SK-N-SH treated with all-trans-retinoic acid at 6 μM for 48 hours (cell line): ENCODE data around the gene COL6A2.

Source experiments
- ATAC-seq: fragments of 200-7000 bp; cut with Tn5 transposase; 3 replicates; pipeline ENCODE4 v1.9.1; 2020; ENCODE audit warnings: mild to moderate bottlenecking, moderate library complexity
- ARNTL ChIP-seq: fragments of 450-650 bp; formaldehyde crosslinking; IDR thresholded peaks from 2 replicates; pipeline ENCODE4 v1.5.0; 2020; ENCODE audit warnings: low read depth, mild to moderate bottlenecking, moderate library complexity, borderline replicate concordance
- BACH2 ChIP-seq: fragments of 250-450 bp; sonication (Bioruptor Pico); IDR thresholded peaks from 2 replicates; pipeline ENCODE4 v1.9.0; 2021; ENCODE audit warnings: mild to moderate bottlenecking, borderline replicate concordance
- CSDC2 ChIP-seq: fragments of 250-450 bp; sonication (Bioruptor Pico); IDR thresholded peaks from 2 replicates; pipeline ENCODE4 v1.5.0; 2020; ENCODE audit warnings: mild to moderate bottlenecking, moderate library complexity
- ESRRG ChIP-seq: fragments of 250-450 bp; sonication (Bioruptor Pico); IDR thresholded peaks from 2 replicates; pipeline ENCODE4 v1.6.1; 2021; ENCODE audit warnings: mild to moderate bottlenecking
- GLIS3 ChIP-seq: fragments of 250-450 bp; sonication (Bioruptor Pico); IDR thresholded peaks from 2 replicates; pipeline ENCODE4 v1.5.0; 2020; ENCODE audit warnings: mild to moderate bottlenecking, moderate library complexity
- OSR1 ChIP-seq: fragments of 250-450 bp; sonication (Bioruptor Pico); IDR thresholded peaks from 2 replicates; pipeline ENCODE4 v1.8.0; 2022; ENCODE audit warnings: moderate library complexity, mild to moderate bottlenecking, inconsistent platforms
- PPARA ChIP-seq: fragments of 250-450 bp; sonication (Bioruptor Pico); IDR thresholded peaks from 2 replicates; pipeline ENCODE4 v1.5.0; 2020; ENCODE audit warnings: mild to moderate bottlenecking, borderline replicate concordance
- RARB ChIP-seq: fragments of 250-450 bp; sonication (Bioruptor Pico); IDR thresholded peaks from 2 replicates; pipeline ENCODE4 v1.8.0; 2021; ENCODE audit warnings: mild to moderate bottlenecking, moderate library complexity
- SNAI2 ChIP-seq: fragments of 250-450 bp; sonication (Bioruptor Pico); IDR thresholded peaks from 2 replicates; pipeline ENCODE4 v1.5.0; 2020; ENCODE audit warnings: mild to moderate bottlenecking, moderate library complexity
- TOX ChIP-seq: fragments of 250-450 bp; sonication (Bioruptor Pico); IDR thresholded peaks from 2 replicates; pipeline ENCODE4 v1.8.0; 2021; ENCODE audit warnings: mild to moderate bottlenecking, moderate library complexity, borderline replicate concordance
- ZC3H10 ChIP-seq: fragments of 250-450 bp; sonication (Bioruptor Pico); IDR thresholded peaks from 2 replicates; pipeline ENCODE4 v1.5.1; 2021; ENCODE audit warnings: mild to moderate bottlenecking, moderate library complexity
- ZFP3 ChIP-seq: fragments of 250-450 bp; sonication (Bioruptor Pico); IDR thresholded peaks from 2 replicates; pipeline ENCODE4 v1.5.0; 2020; ENCODE audit warnings: mild to moderate bottlenecking, moderate library complexity
- ZFP30 ChIP-seq: fragments of 450-650 bp; formaldehyde crosslinking; IDR thresholded peaks from 2 replicates; pipeline ENCODE4 v1.5.0; 2022; ENCODE audit warnings: mild to moderate bottlenecking, moderate library complexity
- ZNF565 ChIP-seq: fragments of 450-650 bp; formaldehyde crosslinking; conservative IDR thresholded peaks from 2 replicates; pipeline ENCODE4 v1.5.0; 2020; ENCODE audit warnings: low read depth, mild to moderate bottlenecking, moderate library complexity
- ZNF70 ChIP-seq: fragments of 450-650 bp; formaldehyde crosslinking; IDR thresholded peaks from 2 replicates; pipeline ENCODE4 v1.5.0; 2020; ENCODE audit warnings: mild to moderate bottlenecking, moderate library complexity
- ZNF8 ChIP-seq: fragments of 450-650 bp; formaldehyde crosslinking; IDR thresholded peaks from 2 replicates; pipeline ENCODE4 v1.5.0; 2020; ENCODE audit warnings: mild to moderate bottlenecking, moderate library complexity
- TF ChIP-seq, protein P1 (sequence below): fragments of 250-450 bp; sonication (Bioruptor Pico); IDR thresholded peaks from 2 replicates; pipeline ENCODE4 v1.8.0; 2021; ENCODE audit warnings: low read depth, mild to moderate bottlenecking, moderate library complexity, borderline replicate concordance
- TF ChIP-seq, protein P2 (sequence below): fragments of 250-450 bp; sonication (Bioruptor Pico); IDR thresholded peaks from 2 replicates; pipeline ENCODE4 v1.5.1; 2020; ENCODE audit warnings: low read depth, mild to moderate bottlenecking, moderate library complexity
- TF ChIP-seq, protein P3 (sequence below): fragments of 250-450 bp; sonication (Bioruptor Pico); IDR thresholded peaks from 2 replicates; pipeline ENCODE4 v1.8.0; 2020; ENCODE audit warnings: mild to moderate bottlenecking, moderate library complexity, borderline replicate concordance
- TF ChIP-seq, protein P4 (sequence below): fragments of 250-450 bp; sonication (Bioruptor Pico); IDR thresholded peaks from 2 replicates; pipeline ENCODE4 v1.5.1; 2021; ENCODE audit warnings: mild to moderate bottlenecking, moderate library complexity
- TF ChIP-seq, protein P5 (sequence below): fragments of 250-450 bp; sonication (Bioruptor Pico); IDR thresholded peaks from 2 replicates; pipeline ENCODE4 v1.5.0; 2020; ENCODE audit warnings: mild to moderate bottlenecking, moderate library complexity

COL6A2 gene

DNA sequence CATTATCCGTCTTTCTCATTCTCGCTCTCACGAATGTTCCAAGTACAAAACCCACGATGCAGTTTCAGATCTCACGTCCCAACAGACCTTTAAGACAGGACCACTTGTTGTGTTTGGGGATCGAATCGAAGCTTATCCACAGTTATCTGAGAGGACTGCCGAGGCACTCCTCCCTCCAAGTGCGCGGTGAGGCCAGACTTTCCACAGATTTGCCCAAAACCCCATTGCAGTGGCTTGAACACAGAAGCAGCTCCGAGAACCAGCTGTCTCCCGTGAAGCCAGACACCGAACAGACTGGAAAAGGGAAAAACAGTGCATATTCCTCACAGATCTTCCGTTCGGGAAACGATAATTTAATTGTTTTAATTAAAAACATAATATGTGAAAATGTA lies 46.5 kb upstream of the COL6A2 start:
- no peak for ATAC-seq

DNA sequence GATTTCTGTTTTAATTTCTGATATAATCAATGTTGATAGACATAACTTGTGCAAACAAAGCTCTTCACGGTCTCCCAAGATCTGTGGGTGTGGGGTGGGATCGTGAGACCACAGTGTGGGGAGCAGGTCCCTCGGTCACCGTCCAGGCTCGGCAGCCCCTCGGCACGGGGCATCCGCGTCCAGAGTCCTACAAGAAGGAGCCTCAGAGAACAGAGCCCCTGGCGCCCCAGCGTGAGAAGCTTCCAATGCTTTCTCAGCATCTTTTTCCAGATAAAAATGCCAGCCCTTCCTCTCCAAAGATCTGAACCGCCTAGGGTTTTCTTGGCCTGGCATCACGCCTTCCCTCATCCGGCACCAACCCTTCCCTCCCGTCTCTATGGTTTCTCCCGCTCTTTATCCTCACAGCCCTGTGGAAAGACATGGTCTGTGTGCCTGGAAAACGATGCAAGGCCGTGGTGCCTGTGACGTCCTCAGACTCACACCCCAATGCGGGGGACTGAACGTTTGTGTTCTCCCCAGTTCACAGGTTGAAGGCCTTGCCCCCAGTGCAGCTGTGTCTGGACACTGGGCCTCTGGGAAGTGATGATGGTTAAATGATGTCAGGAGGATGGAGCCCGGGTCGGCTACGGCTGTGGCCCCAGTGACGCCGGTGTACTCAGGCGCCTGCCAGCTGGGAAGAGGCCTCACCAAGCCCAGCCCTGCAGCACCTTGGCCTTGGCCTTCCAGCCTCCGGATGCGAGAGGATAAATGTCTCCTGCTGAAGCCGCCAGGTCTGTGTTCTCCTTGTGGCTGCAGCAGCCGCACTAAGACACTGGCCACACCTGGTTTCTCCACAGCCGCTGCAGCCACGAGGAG lies 45.9 kb upstream of the COL6A2 start:
- TF ChIP-seq ZNF565 (CRISPR knock-in tag) (no peak), ZNF70 (CRISPR knock-in tag) (no peak), SNAI2 (no peak), RARB (no peak), ESRRG (CRISPR knock-in tag) (no peak), ZNF8 (CRISPR knock-in tag) (no peak), TOX (CRISPR knock-in tag) (no peak), OSR1 (CRISPR knock-in tag) (no peak), PPARA (CRISPR knock-in tag) (no peak), BACH2 (CRISPR knock-in tag) (no peak), ZFP30 (CRISPR knock-in tag) (no peak), ZC3H10 (CRISPR knock-in tag) (no peak), CSDC2 (CRISPR knock-in tag) (no peak), ARNTL (no peak), GLIS3 (CRISPR knock-in tag) (no peak), ZFP3 (CRISPR knock-in tag) (no peak)
- TF ChIP-seq, protein P1, sequence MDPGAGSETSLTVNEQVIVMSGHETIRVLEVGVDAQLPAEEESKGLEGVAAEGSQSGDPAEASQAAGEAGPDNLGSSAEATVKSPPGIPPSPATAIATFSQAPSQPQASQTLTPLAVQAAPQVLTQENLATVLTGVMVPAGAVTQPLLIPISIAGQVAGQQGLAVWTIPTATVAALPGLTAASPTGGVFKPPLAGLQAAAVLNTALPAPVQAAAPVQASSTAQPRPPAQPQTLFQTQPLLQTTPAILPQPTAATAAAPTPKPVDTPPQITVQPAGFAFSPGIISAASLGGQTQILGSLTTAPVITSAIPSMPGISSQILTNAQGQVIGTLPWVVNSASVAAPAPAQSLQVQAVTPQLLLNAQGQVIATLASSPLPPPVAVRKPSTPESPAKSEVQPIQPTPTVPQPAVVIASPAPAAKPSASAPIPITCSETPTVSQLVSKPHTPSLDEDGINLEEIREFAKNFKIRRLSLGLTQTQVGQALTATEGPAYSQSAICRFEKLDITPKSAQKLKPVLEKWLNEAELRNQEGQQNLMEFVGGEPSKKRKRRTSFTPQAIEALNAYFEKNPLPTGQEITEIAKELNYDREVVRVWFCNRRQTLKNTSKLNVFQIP (CRISPR knock-in tag): no peak
- TF ChIP-seq, protein P2, sequence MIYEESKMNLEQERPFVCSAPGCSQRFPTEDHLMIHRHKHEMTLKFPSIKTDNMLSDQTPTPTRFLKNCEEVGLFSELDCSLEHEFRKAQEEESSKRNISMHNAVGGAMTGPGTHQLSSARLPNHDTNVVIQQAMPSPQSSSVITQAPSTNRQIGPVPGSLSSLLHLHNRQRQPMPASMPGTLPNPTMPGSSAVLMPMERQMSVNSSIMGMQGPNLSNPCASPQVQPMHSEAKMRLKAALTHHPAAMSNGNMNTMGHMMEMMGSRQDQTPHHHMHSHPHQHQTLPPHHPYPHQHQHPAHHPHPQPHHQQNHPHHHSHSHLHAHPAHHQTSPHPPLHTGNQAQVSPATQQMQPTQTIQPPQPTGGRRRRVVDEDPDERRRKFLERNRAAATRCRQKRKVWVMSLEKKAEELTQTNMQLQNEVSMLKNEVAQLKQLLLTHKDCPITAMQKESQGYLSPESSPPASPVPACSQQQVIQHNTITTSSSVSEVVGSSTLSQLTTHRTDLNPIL (CRISPR knock-in tag): no peak
- TF ChIP-seq, protein P3, sequence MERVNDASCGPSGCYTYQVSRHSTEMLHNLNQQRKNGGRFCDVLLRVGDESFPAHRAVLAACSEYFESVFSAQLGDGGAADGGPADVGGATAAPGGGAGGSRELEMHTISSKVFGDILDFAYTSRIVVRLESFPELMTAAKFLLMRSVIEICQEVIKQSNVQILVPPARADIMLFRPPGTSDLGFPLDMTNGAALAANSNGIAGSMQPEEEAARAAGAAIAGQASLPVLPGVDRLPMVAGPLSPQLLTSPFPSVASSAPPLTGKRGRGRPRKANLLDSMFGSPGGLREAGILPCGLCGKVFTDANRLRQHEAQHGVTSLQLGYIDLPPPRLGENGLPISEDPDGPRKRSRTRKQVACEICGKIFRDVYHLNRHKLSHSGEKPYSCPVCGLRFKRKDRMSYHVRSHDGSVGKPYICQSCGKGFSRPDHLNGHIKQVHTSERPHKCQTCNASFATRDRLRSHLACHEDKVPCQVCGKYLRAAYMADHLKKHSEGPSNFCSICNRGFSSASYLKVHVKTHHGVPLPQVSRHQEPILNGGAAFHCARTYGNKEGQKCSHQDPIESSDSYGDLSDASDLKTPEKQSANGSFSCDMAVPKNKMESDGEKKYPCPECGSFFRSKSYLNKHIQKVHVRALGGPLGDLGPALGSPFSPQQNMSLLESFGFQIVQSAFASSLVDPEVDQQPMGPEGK (CRISPR knock-in tag): no peak
- TF ChIP-seq, protein P4, sequence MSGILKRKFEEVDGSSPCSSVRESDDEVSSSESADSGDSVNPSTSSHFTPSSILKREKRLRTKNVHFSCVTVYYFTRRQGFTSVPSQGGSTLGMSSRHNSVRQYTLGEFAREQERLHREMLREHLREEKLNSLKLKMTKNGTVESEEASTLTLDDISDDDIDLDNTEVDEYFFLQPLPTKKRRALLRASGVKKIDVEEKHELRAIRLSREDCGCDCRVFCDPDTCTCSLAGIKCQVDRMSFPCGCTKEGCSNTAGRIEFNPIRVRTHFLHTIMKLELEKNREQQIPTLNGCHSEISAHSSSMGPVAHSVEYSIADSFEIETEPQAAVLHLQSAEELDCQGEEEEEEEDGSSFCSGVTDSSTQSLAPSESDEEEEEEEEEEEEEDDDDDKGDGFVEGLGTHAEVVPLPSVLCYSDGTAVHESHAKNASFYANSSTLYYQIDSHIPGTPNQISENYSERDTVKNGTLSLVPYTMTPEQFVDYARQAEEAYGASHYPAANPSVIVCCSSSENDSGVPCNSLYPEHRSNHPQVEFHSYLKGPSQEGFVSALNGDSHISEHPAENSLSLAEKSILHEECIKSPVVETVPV (CRISPR knock-in tag): no peak
- ATAC-seq: no peak

More for the DNA sequence above, 46.5 kb upstream of the COL6A2 start:
- TF ChIP-seq, protein P5, sequence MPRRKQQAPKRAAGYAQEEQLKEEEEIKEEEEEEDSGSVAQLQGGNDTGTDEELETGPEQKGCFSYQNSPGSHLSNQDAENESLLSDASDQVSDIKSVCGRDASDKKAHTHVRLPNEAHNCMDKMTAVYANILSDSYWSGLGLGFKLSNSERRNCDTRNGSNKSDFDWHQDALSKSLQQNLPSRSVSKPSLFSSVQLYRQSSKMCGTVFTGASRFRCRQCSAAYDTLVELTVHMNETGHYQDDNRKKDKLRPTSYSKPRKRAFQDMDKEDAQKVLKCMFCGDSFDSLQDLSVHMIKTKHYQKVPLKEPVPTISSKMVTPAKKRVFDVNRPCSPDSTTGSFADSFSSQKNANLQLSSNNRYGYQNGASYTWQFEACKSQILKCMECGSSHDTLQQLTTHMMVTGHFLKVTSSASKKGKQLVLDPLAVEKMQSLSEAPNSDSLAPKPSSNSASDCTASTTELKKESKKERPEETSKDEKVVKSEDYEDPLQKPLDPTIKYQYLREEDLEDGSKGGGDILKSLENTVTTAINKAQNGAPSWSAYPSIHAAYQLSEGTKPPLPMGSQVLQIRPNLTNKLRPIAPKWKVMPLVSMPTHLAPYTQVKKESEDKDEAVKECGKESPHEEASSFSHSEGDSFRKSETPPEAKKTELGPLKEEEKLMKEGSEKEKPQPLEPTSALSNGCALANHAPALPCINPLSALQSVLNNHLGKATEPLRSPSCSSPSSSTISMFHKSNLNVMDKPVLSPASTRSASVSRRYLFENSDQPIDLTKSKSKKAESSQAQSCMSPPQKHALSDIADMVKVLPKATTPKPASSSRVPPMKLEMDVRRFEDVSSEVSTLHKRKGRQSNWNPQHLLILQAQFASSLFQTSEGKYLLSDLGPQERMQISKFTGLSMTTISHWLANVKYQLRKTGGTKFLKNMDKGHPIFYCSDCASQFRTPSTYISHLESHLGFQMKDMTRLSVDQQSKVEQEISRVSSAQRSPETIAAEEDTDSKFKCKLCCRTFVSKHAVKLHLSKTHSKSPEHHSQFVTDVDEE: no peak
- TF ChIP-seq OSR1 (CRISPR knock-in tag): no peak
- no peak for TF ChIP-seq ZNF8 (CRISPR knock-in tag)
- no peak for TF ChIP-seq CSDC2 (CRISPR knock-in tag)
- TF ChIP-seq TOX (CRISPR knock-in tag): no peak
- TF ChIP-seq, protein P3 (CRISPR knock-in tag): no peak
- no peak for TF ChIP-seq RARB
